Mesenchymal stem cell (in vitro differentiated cells and primary cell): ENCODE results near the gene GABARAPL1.
A peak's percentile ranks its signal among the peaks of the same experiment; 100 is the strongest.

Experiments
- DNase-seq: peaks from one replicate; pipeline ENCODE4 v3.0.0-alpha.2; 2013
- H2AFZ ChIP-seq: one replicate; pipeline ENCODE4 v1.6.1; 2013; ENCODE audit warnings: low read depth, mild to moderate bottlenecking, control low read depth, inconsistent platforms, low read length, moderate library complexity
- H2AK5ac ChIP-seq: 2 replicates; pipeline ENCODE4 v1.6.1; 2013; ENCODE audit warnings: low read length, moderate library complexity, mild to moderate bottlenecking, inconsistent platforms; ENCODE audit not compliant: severe bottlenecking
- H2BK120ac ChIP-seq: one replicate; pipeline ENCODE4 v1.6.1; 2013; ENCODE audit warnings: low read depth, mild to moderate bottlenecking, inconsistent platforms, low read length, moderate library complexity
- H2BK12ac ChIP-seq, 2 experiments: one replicate each; pipeline ENCODE4 v1.6.1; 2013; ENCODE audit warnings: inconsistent platforms in 2 of 2, low read length in 2 of 2, mild to moderate bottlenecking in 2 of 2, moderate library complexity in 2 of 2, control low read depth in 1 of 2
- H2BK15ac ChIP-seq: one replicate; pipeline ENCODE4 v1.6.1; 2013; ENCODE audit warnings: mild to moderate bottlenecking, low read depth, inconsistent platforms; ENCODE audit not compliant: poor library complexity, severe bottlenecking
- H2BK5ac ChIP-seq: 2 replicates; pipeline ENCODE4 v1.6.1; 2013; ENCODE audit warnings: low read depth, mild to moderate bottlenecking, low read length, control low read depth, inconsistent platforms; ENCODE audit not compliant: poor library complexity, severe bottlenecking
- H3K14ac ChIP-seq, 2 experiments: one replicate each; pipeline ENCODE4 v1.6.1; 2013; ENCODE audit warnings: inconsistent platforms in 2 of 2, low read length in 2 of 2, control low read depth in 1 of 2, mild to moderate bottlenecking in 1 of 2, moderate library complexity in 1 of 2
- H3K18ac ChIP-seq, 2 experiments: one replicate each; pipeline ENCODE4 v1.6.1; 2013; ENCODE audit warnings: inconsistent platforms in 2 of 2, low read length in 2 of 2, control low read depth in 1 of 2, low read depth in 1 of 2, mild to moderate bottlenecking in 1 of 2
- H3K23ac ChIP-seq, 2 experiments: one replicate each; pipeline ENCODE4 v1.6.1; 2013; ENCODE audit warnings: inconsistent platforms in 2 of 2, low read length in 2 of 2, mild to moderate bottlenecking in 2 of 2, moderate library complexity in 2 of 2, control low read depth in 1 of 2
- H3K27ac ChIP-seq: 2 replicates; pipeline ENCODE4 v1.5.1; 2013; ENCODE audit warnings: mild to moderate bottlenecking, moderate library complexity, low read length, control low read depth, inconsistent platforms; ENCODE audit not compliant: poor library complexity, severe bottlenecking
- H3K27me3 ChIP-seq, 2 experiments: 2 replicates each; pipeline versions ENCODE4 v1.6.1 to v1.7.0; 2013; ENCODE audit warnings: low read length in 2 of 2, mild to moderate bottlenecking in 2 of 2, moderate library complexity in 2 of 2, control low read depth in 1 of 2, inconsistent platforms in 1 of 2; ENCODE audit not compliant: control insufficient read depth in 1 of 2, insufficient read depth in 1 of 2
- H3K36me3 ChIP-seq, 2 experiments: 2 replicates each; pipeline versions ENCODE4 v1.6.1 to v1.7.0; 2013; ENCODE audit warnings: low read length in 2 of 2, control low read depth in 1 of 2, inconsistent platforms in 1 of 2, low read depth in 1 of 2, mild to moderate bottlenecking in 1 of 2; ENCODE audit not compliant: insufficient read depth in 2 of 2, control insufficient read depth in 1 of 2
- H3K4ac ChIP-seq, 2 experiments: one replicate each; pipeline ENCODE4 v1.6.1; 2013; ENCODE audit warnings: inconsistent platforms in 2 of 2, low read length in 2 of 2, mild to moderate bottlenecking in 2 of 2, moderate library complexity in 2 of 2, control low read depth in 1 of 2, low read depth in 1 of 2
- H3K4me1 ChIP-seq: 2 replicates; pipeline ENCODE4 v1.6.1; 2013; ENCODE audit warnings: low read depth, low read length, control low read depth; ENCODE audit not compliant: control insufficient read depth, insufficient read depth
- H3K4me2 ChIP-seq: 2 replicates; pipeline ENCODE4 v1.6.1; 2013; ENCODE audit warnings: low read length, mild to moderate bottlenecking, inconsistent platforms; ENCODE audit not compliant: poor library complexity, severe bottlenecking
- H3K4me3 ChIP-seq, 2 experiments: 2 replicates each; pipeline versions ENCODE4 v1.5.1 to v1.7.0; 2013; ENCODE audit warnings: low read length in 2 of 2, mild to moderate bottlenecking in 2 of 2, control low read depth in 1 of 2, low read depth in 1 of 2; ENCODE audit not compliant: insufficient read depth in 1 of 2
- H3K79me1 ChIP-seq: replicated peaks from 2 replicates; pipeline ENCODE4 v1.6.1; 2013; ENCODE audit warnings: mild to moderate bottlenecking, control low read depth, low read length, inconsistent platforms; ENCODE audit not compliant: poor library complexity, severe bottlenecking
- H3K9ac ChIP-seq: 2 replicates; pipeline ENCODE4 v1.7.0; 2013; ENCODE audit warnings: mild to moderate bottlenecking, low read length, moderate library complexity
- H3K9me3 ChIP-seq: 2 replicates; pipeline ENCODE4 v1.7.0; 2013; ENCODE audit warnings: mild to moderate bottlenecking, low read length; ENCODE audit not compliant: control insufficient read depth
- H4K8ac ChIP-seq: one replicate; pipeline ENCODE4 v1.6.1; 2013; ENCODE audit warnings: inconsistent platforms, mild to moderate bottlenecking, low read length, moderate library complexity
- H4K91ac ChIP-seq: one replicate; pipeline ENCODE4 v1.6.1; 2013; ENCODE audit warnings: mild to moderate bottlenecking, low read length, inconsistent platforms
- WGBS: methylation state at CpG from one replicate; pipeline ENCODE4 v1.1.7; 2013; ENCODE audit warnings: mixed read lengths; 5-methylcytosine and 5-hydroxymethylcytosine counted together

Gene GABARAPL1

DNA sequence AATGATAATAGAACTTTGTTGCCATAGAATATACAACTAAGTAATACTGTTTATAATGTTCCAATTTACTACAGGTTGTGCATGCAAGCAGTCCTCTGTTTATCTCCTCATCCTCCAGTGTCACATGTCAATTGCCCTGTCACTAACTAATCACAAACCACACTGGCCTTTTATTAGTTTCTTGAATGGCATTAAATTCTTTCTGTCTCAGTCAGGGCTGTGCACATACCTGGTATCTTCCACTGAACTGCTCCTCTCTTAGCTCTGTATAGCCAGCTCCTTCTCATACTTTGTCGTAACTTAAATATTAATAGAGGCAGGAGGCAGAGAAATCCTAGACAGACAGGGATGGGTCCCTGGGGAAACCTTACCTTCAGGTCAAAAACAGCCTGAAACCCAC lies 24.0 kb downstream of the GABARAPL1 start:
- Histone ChIP-seq H2BK5ac (no peak overlapping the region), H3K4me3 (no peak overlapping the region), H3K27me3 (no peaks in the 10 kb centered on the region), H3K9ac (no peak overlapping the region), H2AK5ac (no peak overlapping the region), H4K91ac (no peak overlapping the region), H4K8ac (no peak overlapping the region), H3K9me3 (peaks cover 5% of the 10 kb centered on the region), H3K4me1 (no peaks in the 10 kb centered on the region), H3K27ac (no peak overlapping the region), H3K18ac (no peak overlapping the region), H2BK120ac (no peak overlapping the region), H3K4me2 (no peak overlapping the region), H2BK12ac (peak overlapping the region in 1 of 2 experiments; percentile 19), H3K4ac (no peak overlapping the region), H3K14ac (no peak overlapping the region), H3K36me3 (peaks cover 0 to 3% of the 10 kb centered on the region in 2 experiments), H2BK15ac (no peak overlapping the region), H2AFZ (no peak overlapping the region), H3K79me1 (peaks cover 1% of the 10 kb centered on the region), H3K23ac (no peak overlapping the region)
- 100% methylated on average over 1 of the region's 1 CpG for WGBS
- no peak for DNase-seq

DNA sequence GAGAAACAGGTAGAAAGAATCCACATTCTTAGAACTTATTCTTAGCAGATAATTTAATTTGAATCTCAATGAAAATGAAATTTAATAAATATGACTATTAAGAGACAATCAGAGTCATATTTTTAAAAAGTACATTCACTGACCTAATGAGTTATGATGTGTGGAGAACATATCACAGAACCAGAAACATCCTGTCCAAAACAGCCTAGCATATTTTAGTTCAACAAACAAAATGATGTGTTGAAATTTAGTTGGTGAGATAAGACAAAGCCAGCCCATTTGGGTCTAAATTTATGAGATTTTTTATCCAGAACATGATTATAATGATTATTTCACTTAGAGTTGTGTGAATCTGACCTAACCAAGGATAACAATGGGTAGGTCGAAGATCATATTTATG lies 25.8 kb downstream of the GABARAPL1 start:
- Histone ChIP-seq H2BK5ac (no peak overlapping the region), H2BK15ac (no peak overlapping the region), H3K9me3 (peaks cover 5% of the 10 kb centered on the region), H3K9ac (no peak overlapping the region), H3K14ac (no peak overlapping the region), H4K8ac (no peak overlapping the region), H3K23ac (no peak overlapping the region), H3K4me2 (no peak overlapping the region), H3K4me1 (no peaks in the 10 kb centered on the region), H4K91ac (no peak overlapping the region), H2AK5ac (no peak overlapping the region), H2BK12ac (no peak overlapping the region), H3K27me3 (no peaks in the 10 kb centered on the region), H3K27ac (no peak overlapping the region), H2BK120ac (no peak overlapping the region), H3K18ac (no peak overlapping the region), H3K4me3 (no peak overlapping the region), H2AFZ (no peak overlapping the region), H3K79me1 (peaks cover 1% of the 10 kb centered on the region), H3K36me3 (peaks cover 0 to 3% of the 10 kb centered on the region in 2 experiments), H3K4ac (no peak overlapping the region)
- no peak for DNase-seq
- 100% methylated on average over 1 of the region's 1 CpG for WGBS

DNA sequence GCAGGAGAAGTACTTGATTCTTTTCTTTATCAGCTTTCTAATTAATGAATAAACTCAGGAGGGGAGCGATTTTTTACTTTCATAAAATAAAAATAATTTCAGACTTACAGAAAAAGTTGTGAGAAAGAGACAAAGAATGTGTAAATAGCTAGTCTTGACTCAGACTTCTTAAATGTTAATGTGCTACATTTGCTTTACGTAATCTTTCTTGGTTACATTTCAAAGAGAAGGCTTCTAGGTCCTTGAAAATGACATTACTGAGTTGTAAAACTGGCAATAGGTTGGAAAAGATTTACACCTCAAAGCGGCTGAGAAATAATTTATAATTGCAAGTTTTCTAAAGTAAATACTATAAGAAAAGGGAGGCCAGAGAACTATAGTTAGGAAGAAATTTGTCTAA lies 28.6 kb downstream of the GABARAPL1 start:
- no peak overlapping the region for H4K91ac ChIP-seq
- WGBS: 67% methylated on average over 1 of the region's 3 CpGs
- no peaks in the 10 kb centered on the region for H3K4me1 ChIP-seq
- H3K14ac ChIP-seq: no peak overlapping the region
- H3K27ac ChIP-seq: no peak overlapping the region
- no peak overlapping the region for H3K4me2 ChIP-seq
- no peak overlapping the region for H2AFZ ChIP-seq
- H3K4ac ChIP-seq: no peak overlapping the region
- DNase-seq: no peak
- H2AK5ac ChIP-seq: no peak overlapping the region
- H2BK12ac ChIP-seq: no peak overlapping the region
- H2BK5ac ChIP-seq: no peak overlapping the region
- H3K9ac ChIP-seq: no peak overlapping the region
- peaks cover 1% of the 10 kb centered on the region for H3K79me1 ChIP-seq
- no peak overlapping the region for H3K18ac ChIP-seq
- H3K27me3 ChIP-seq: no peaks in the 10 kb centered on the region
- H4K8ac ChIP-seq: no peak overlapping the region
- no peak overlapping the region for H3K4me3 ChIP-seq
- H3K36me3 ChIP-seq: peaks cover 0 to 3% of the 10 kb centered on the region in 2 experiments
- no peak overlapping the region for H2BK120ac ChIP-seq
- no peak overlapping the region for H2BK15ac ChIP-seq
- H3K23ac ChIP-seq: no peak overlapping the region
- no peaks in the 10 kb centered on the region for H3K9me3 ChIP-seq

DNA sequence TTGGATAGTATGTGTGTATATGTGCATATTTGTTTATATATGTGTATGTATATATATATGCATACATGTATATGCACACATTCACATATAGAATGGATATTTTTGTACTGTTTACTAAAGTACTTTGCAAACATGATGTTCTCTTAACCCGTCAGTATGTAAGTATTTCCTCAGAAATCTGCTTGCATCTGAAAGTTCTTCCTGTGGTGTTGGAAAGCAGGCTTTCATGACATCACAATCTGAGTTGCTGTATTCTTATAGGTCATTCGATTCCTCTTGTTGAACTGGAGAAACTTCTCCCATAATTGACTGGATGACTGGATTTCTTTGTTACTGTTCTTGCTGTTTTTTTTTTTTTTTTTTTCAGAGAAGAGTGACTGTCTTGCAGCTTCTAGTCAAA lies 29.1 kb downstream of the GABARAPL1 start:
- peak; percentile 56 for DNase-seq
- no peak overlapping the region for H3K14ac ChIP-seq
- no peak overlapping the region for H4K8ac ChIP-seq
- H2BK120ac ChIP-seq: no peak overlapping the region
- peaks cover 1% of the 10 kb centered on the region for H3K79me1 ChIP-seq
- no peak overlapping the region for H3K9ac ChIP-seq
- no peak overlapping the region for H3K4ac ChIP-seq
- H3K4me3 ChIP-seq: no peak overlapping the region
- no peak overlapping the region for H3K23ac ChIP-seq
- no peak overlapping the region for H2AK5ac ChIP-seq
- H2AFZ ChIP-seq: no peak overlapping the region
- no peak overlapping the region for H2BK5ac ChIP-seq
- H3K9me3 ChIP-seq: no peaks in the 10 kb centered on the region
- H3K36me3 ChIP-seq: peaks cover 0 to 3% of the 10 kb centered on the region in 2 experiments
- H2BK15ac ChIP-seq: no peak overlapping the region
- no peak overlapping the region for H3K18ac ChIP-seq
- H3K27me3 ChIP-seq: no peaks in the 10 kb centered on the region
- no peak overlapping the region for H4K91ac ChIP-seq
- 79% methylated on average over 2 of the region's 2 CpGs for whole genome bisulfite sequencing
- H3K4me1 ChIP-seq: no peaks in the 10 kb centered on the region
- H3K4me2 ChIP-seq: no peak overlapping the region
- no peak overlapping the region for H2BK12ac ChIP-seq
- H3K27ac ChIP-seq: no peak overlapping the region
